IMR-90 (cell line): ENCODE measurements around the gene RALGAPA2. TPM values are rescaled to one million over a fixed set of nuclear protein-coding genes. Genes with fewer than 3 reads are reported as not detected.

Source experiments
- ATAC-seq: fragments of 200-7000 bp; cut with Tn5 transposase; 2 replicates; pipeline ENCODE4 v1.9.1; 2020; ENCODE audit warnings: low read depth, mild to moderate bottlenecking, moderate library complexity
- BruUV-seq: library from RNA; stranded (reverse); fragments of 400-500 nt; replicated peaks from 2 replicates; lab custom pipeline; 2021; lab: Mats Ljungman, UMichigan
- CTCF ChIA-PET: fragments of 300-600 bp; formaldehyde crosslinking; extraction: SDS; loops from one replicate; lab custom pipeline; 2021; ENCODE audit warnings: antibody characterized with exemption; lab: Yijun Ruan, JAX
- POLR2A ChIA-PET: fragments of 300-600 bp; sonication (Branson Sonifier 250); formaldehyde crosslinking; loops from one replicate; lab custom pipeline; 2022; ENCODE audit warnings: antibody characterized with exemption; ENCODE audit not compliant: unreplicated experiment; lab: Charles Lee
- DNase-seq: peaks from one replicate; pipeline ENCODE4 v3.0.0; 2013
- H2AFZ ChIP-seq: replicated peaks from 2 replicates; pipeline ENCODE3; 2013; ENCODE audit warnings: low read length, mild to moderate bottlenecking; ENCODE audit not compliant: poor library complexity
- H2AK5ac ChIP-seq: 2 replicates; pipeline ENCODE4 v1.6.1; 2013; ENCODE audit warnings: low read depth, low read length, inconsistent platforms
- H2AK9ac ChIP-seq: replicated peaks from 2 replicates; pipeline ENCODE3; 2013; ENCODE audit warnings: mild to moderate bottlenecking, low read depth, low read length, moderate library complexity; ENCODE audit not compliant: poor library complexity
- H2BK120ac ChIP-seq: 2 replicates; pipeline ENCODE4 v1.6.1; 2013; ENCODE audit warnings: low read depth, low read length, inconsistent platforms
- H2BK15ac ChIP-seq: 3 replicates; pipeline ENCODE4 v1.6.1; 2013; ENCODE audit warnings: low read depth, low read length, inconsistent platforms
- H2BK20ac ChIP-seq: 2 replicates; pipeline ENCODE4 v1.6.1; 2013; ENCODE audit warnings: low read depth, mild to moderate bottlenecking, inconsistent platforms, low read length, moderate library complexity
- H2BK5ac ChIP-seq: 2 replicates; pipeline ENCODE4 v1.6.1; 2013; ENCODE audit warnings: mild to moderate bottlenecking, low read depth, low read length, inconsistent platforms; ENCODE audit not compliant: poor library complexity, severe bottlenecking
- H3K14ac ChIP-seq: replicated peaks from 2 replicates; pipeline ENCODE4 v1.6.1; 2013; ENCODE audit warnings: low read depth, low read length, inconsistent platforms
- H3K18ac ChIP-seq: 2 replicates; pipeline ENCODE4 v1.6.1; 2013; ENCODE audit warnings: low read depth, low read length, control low read depth
- H3K23ac ChIP-seq: 2 replicates; pipeline ENCODE4 v1.6.1; 2013; ENCODE audit warnings: low read depth, low read length, inconsistent platforms
- H3K27ac ChIP-seq: 2 replicates; pipeline ENCODE4 v1.5.1; 2013; ENCODE audit warnings: mild to moderate bottlenecking, control low read depth, low read length; ENCODE audit not compliant: insufficient read depth
- H3K27me3 ChIP-seq: 2 replicates; pipeline ENCODE4 v1.6.1; 2013; ENCODE audit warnings: low read length; ENCODE audit not compliant: control insufficient read depth, insufficient read depth
- H3K36me3 ChIP-seq: 2 replicates; pipeline ENCODE4 v1.6.1; 2013; ENCODE audit warnings: low read length, mixed read lengths; ENCODE audit not compliant: control insufficient read depth, insufficient read depth
- H3K4ac ChIP-seq: 2 replicates; pipeline ENCODE4 v1.6.1; 2013; ENCODE audit warnings: low read depth, low read length, inconsistent platforms
- H3K4me1 ChIP-seq: 2 replicates; pipeline ENCODE4 v1.6.1; 2013; ENCODE audit warnings: low read length, mixed read lengths; ENCODE audit not compliant: control insufficient read depth, insufficient read depth
- H3K4me2 ChIP-seq: 2 replicates; pipeline ENCODE4 v1.6.1; 2013; ENCODE audit warnings: low read depth, mild to moderate bottlenecking, control low read depth, low read length, moderate library complexity
- H3K4me3 ChIP-seq: 2 replicates; pipeline ENCODE4 v1.5.1; 2013; ENCODE audit warnings: low read depth, mild to moderate bottlenecking, control low read depth, low read length, moderate library complexity; ENCODE audit not compliant: insufficient read depth
- H3K56ac ChIP-seq: 2 replicates; pipeline ENCODE4 v1.6.1; 2013; ENCODE audit warnings: low read length, inconsistent platforms; ENCODE audit not compliant: insufficient read depth; ENCODE audit errors: extremely low read depth
- H3K79me1 ChIP-seq, 2 experiments: 2 replicates each; pipeline ENCODE4 v1.6.1; 2013; ENCODE audit warnings: low read length in 2 of 2, inconsistent platforms in 1 of 2, low read depth in 1 of 2
- H3K9ac ChIP-seq: 2 replicates; pipeline ENCODE4 v1.6.1; 2013; ENCODE audit warnings: low read depth, low read length, control low read depth
- H3K9me1 ChIP-seq: 2 replicates; pipeline ENCODE4 v1.6.1; 2013; ENCODE audit warnings: low read length, inconsistent platforms; ENCODE audit not compliant: insufficient read depth
- H3K9me3 ChIP-seq: 2 replicates; pipeline ENCODE4 v1.6.1; 2013; ENCODE audit warnings: low read length; ENCODE audit not compliant: control insufficient read depth, insufficient read depth
- H4K20me1 ChIP-seq: 2 replicates; pipeline ENCODE4 v1.6.1; 2013; ENCODE audit warnings: low read length, inconsistent platforms; ENCODE audit not compliant: insufficient read depth
- H4K5ac ChIP-seq: 2 replicates; pipeline ENCODE4 v1.6.1; 2013; ENCODE audit warnings: mild to moderate bottlenecking, low read depth, low read length, control low read depth
- H4K8ac ChIP-seq, 2 experiments: 2 replicates each; pipeline ENCODE4 v1.6.1; 2013; ENCODE audit warnings: low read depth in 2 of 2, low read length in 2 of 2, control low read depth in 1 of 2, inconsistent platforms in 1 of 2
- H4K91ac ChIP-seq: 2 replicates; pipeline ENCODE4 v1.6.1; 2013; ENCODE audit warnings: low read depth, low read length, inconsistent platforms; ENCODE audit not compliant: insufficient read depth
- FOS ChIP-seq: fragments of 150-350 bp; IDR thresholded peaks from 2 replicates; pipeline ENCODE4 v1.6.1; 2016; ENCODE audit warnings: low read depth, low read length
- MXI1 ChIP-seq: IDR thresholded peaks from 2 replicates; pipeline ENCODE4 v1.6.1; 2012; ENCODE audit warnings: low read depth, mild to moderate bottlenecking, low read length, moderate library complexity, borderline replicate concordance
- WGBS, 2 experiments: methylation state at CpG; one replicate each; pipeline versions ENCODE4 v1.1.5 to v1.1.7; 2013; ENCODE audit warnings: missing lambda C conversion rate in 2 of 2; ENCODE audit not compliant: insufficient read length in 1 of 2; ENCODE audit errors: extremely low coverage in 2 of 2; 5-methylcytosine and 5-hydroxymethylcytosine counted together
- dilution Hi-C: fragments of 300-500 bp; cut with HindIII; formaldehyde crosslinking; loops from one replicate; pipeline ENCODE4 v1.14.3; 2018; ENCODE audit warnings: low sequenced_read_pairs; ENCODE audit not compliant: unreplicated experiment
- in situ Hi-C: fragments of 300-500 bp; cut with MboI; formaldehyde crosslinking; loops from 3 replicates; pipeline ENCODE4 v1.14.3; 2019; ENCODE audit warnings: low sequenced_read_pairs, inconsistent platforms, mixed read lengths
- intact Hi-C: fragments of 100-400 bp; cut with micrococcal nuclease; formaldehyde crosslinking; loops from 2 replicates; pipeline ENCODE4 v1.10.0; 2022
- polyA plus RNA-seq, 3 experiments: library from polyadenylated mRNA; depleted of rRNA; stranded (reverse); fragments of >200 nt; gene quantifications; 2 replicates each; pipeline ENCODE4 v1.2.3, GENCODE V29; 2012; ENCODE audit warnings: low replicate concordance in 1 of 3
- total RNA-seq: library from RNA; depleted of rRNA; stranded (reverse); fragments of >200 nt; gene quantifications from 2 replicates; pipeline ENCODE4 v1.2.3, GENCODE V29; 2012

The RALGAPA2 gene
- total and polyA plus RNA-seq, 2 of the 4 experiments (the other 2 are of a cell fraction): 1.3 to 3.9 TPM

GRCh38 chr20:20608041-20608440 lies 104.4 kb downstream of the RALGAPA2 start:
- Histone ChIP-seq H3K18ac (no peak overlapping the region), H4K20me1 (no peaks in the 10 kb centered on the region), H4K5ac (no peak overlapping the region), H3K27me3 (no peaks in the 10 kb centered on the region), H3K4me2 (no peak overlapping the region), H3K36me3 (no peaks in the 10 kb centered on the region), H3K14ac (no peak overlapping the region), H2BK120ac (no peak overlapping the region), H3K4ac (no peak overlapping the region), H2AK5ac (no peak overlapping the region), H3K56ac (no peak overlapping the region), H3K9me1 (0 out of 2 replicates have a peak, but pooled peaks cover 4% of the 10 kb centered on the region), H3K4me1 (no peaks in the 10 kb centered on the region), H2BK5ac (no peak overlapping the region), H3K79me1 (no peaks in the 10 kb centered on the region), H3K4me3 (no peak overlapping the region), H4K91ac (no peak overlapping the region), H3K9ac (no peak overlapping the region), H3K27ac (no peak overlapping the region), H3K23ac (no peak overlapping the region), H2BK15ac (no peak overlapping the region), H2BK20ac (no peak overlapping the region), H4K8ac (no peak overlapping the region), H2AFZ (no peak overlapping the region), H2AK9ac (no peak overlapping the region), H3K9me3 (no peaks in the 10 kb centered on the region)
- no peak for DNase-seq
- intact Hi-C loops: no loop called here
- in situ Hi-C loops: no loop called here
- no peak for ATAC-seq
- ChIA-PET POLR2A (no interaction called here), CTCF (interaction anchor here (2.0 kb wide), 1 partner anchor 14 kb away, joined by 7 read pairs; no protein-coding TSS in a partner anchor)
- no TSS peak for BruUV-seq
- TF ChIP-seq FOS (no peak), MXI1 (no peak)
- dilution Hi-C loops: no loop called here
- WGBS, 2 experiments: no CpG with 5 or more reads among the region's 1 CpG
